ENCODE data around the gene MRTFB. TPM values are rescaled to one million over a fixed set of nuclear protein-coding genes. Genes with fewer than 3 reads are reported as not detected.

Gene MRTFB
- total RNA-seq, 1 experiment from 2014 or later = 90.5 TPM

DNA sequence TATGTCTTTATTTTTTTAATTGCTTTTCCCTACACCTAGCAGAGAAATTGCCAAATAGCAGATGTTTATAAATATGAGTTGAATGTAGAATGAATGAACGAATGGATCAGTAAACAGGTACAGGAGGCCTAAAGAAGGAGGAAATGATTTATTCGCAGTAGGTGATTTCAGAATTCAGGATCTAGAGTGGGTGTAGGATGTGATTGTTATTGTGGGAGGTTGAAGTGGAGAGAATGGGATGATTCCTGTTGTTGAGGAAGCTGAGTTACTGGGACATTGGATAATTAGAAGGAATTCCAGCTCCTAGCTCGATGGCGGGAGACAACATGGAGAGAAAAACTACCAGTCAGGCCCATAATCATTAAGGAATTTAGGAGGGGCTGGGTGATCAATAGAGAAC is 42.2 kb downstream of the MRTFB start:
- H3K27ac ChIP-seq (ENCODE audit: low read length) = no peak overlapping the region
- no peaks in the 10 kb centered on the region for H3K9me3 ChIP-seq (ENCODE audit: control insufficient read depth, insufficient read depth, low read depth, low read length)
- H3K27me3 ChIP-seq (ENCODE audit: control insufficient read depth, insufficient read depth, low read length) = no peaks in the 10 kb centered on the region
- TF ChIP-seq, protein P1, sequence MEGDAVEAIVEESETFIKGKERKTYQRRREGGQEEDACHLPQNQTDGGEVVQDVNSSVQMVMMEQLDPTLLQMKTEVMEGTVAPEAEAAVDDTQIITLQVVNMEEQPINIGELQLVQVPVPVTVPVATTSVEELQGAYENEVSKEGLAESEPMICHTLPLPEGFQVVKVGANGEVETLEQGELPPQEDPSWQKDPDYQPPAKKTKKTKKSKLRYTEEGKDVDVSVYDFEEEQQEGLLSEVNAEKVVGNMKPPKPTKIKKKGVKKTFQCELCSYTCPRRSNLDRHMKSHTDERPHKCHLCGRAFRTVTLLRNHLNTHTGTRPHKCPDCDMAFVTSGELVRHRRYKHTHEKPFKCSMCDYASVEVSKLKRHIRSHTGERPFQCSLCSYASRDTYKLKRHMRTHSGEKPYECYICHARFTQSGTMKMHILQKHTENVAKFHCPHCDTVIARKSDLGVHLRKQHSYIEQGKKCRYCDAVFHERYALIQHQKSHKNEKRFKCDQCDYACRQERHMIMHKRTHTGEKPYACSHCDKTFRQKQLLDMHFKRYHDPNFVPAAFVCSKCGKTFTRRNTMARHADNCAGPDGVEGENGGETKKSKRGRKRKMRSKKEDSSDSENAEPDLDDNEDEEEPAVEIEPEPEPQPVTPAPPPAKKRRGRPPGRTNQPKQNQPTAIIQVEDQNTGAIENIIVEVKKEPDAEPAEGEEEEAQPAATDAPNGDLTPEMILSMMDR (IDR thresholded peaks at IDR 0.05) = no peak
- TF ChIP-seq TCF7L2 (IDR thresholded peaks at IDR 0.05; ENCODE audit: low read depth, low read length) = no peak
- TF ChIP-seq POLR2AphosphoS5 (IDR thresholded peaks at IDR 0.05; ENCODE audit: low read depth, low read length) = no peak
- no peak for TF ChIP-seq SIN3A (IDR thresholded peaks at IDR 0.05; ENCODE audit: borderline replicate concordance, insufficient read depth, low read depth, low read length)
- TF ChIP-seq, protein P2, sequence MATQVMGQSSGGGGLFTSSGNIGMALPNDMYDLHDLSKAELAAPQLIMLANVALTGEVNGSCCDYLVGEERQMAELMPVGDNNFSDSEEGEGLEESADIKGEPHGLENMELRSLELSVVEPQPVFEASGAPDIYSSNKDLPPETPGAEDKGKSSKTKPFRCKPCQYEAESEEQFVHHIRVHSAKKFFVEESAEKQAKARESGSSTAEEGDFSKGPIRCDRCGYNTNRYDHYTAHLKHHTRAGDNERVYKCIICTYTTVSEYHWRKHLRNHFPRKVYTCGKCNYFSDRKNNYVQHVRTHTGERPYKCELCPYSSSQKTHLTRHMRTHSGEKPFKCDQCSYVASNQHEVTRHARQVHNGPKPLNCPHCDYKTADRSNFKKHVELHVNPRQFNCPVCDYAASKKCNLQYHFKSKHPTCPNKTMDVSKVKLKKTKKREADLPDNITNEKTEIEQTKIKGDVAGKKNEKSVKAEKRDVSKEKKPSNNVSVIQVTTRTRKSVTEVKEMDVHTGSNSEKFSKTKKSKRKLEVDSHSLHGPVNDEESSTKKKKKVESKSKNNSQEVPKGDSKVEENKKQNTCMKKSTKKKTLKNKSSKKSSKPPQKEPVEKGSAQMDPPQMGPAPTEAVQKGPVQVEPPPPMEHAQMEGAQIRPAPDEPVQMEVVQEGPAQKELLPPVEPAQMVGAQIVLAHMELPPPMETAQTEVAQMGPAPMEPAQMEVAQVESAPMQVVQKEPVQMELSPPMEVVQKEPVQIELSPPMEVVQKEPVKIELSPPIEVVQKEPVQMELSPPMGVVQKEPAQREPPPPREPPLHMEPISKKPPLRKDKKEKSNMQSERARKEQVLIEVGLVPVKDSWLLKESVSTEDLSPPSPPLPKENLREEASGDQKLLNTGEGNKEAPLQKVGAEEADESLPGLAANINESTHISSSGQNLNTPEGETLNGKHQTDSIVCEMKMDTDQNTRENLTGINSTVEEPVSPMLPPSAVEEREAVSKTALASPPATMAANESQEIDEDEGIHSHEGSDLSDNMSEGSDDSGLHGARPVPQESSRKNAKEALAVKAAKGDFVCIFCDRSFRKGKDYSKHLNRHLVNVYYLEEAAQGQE (IDR thresholded peaks at IDR 0.05; ENCODE audit: insufficient read depth in 1 of 2, low read depth in 2 of 2, low read length in 1 of 2) = no peak
- no TSS peak for BruUV-seq (replicated peaks)
- no peak overlapping the region for H3K4me3 ChIP-seq (ENCODE audit: low read depth in 2 of 2, low read length in 2 of 2)
- in situ Hi-C loops (cut with HindIII; ENCODE audit: low pct_unique_long_range_greater_than_20kb, low sequenced_read_pairs) (loop anchor here (5.0 kb wide), 1 partner anchor 49 kb away; no protein-coding TSS in a partner anchor), intact Hi-C loops (cut with micrococcal nuclease; ENCODE audit: unreplicated experiment) (no loop called here)
- no peaks in the 10 kb centered on the region for H3K36me3 ChIP-seq (ENCODE audit: control insufficient read depth, insufficient read depth, low read length)
- ChIA-PET CTCF (no interaction called here), POLR2A (interaction anchor here (0.6 kb wide), 1 partner anchor 13 kb away, joined by 5 read pairs; no protein-coding TSS in a partner anchor)
- H3K4me1 ChIP-seq (ENCODE audit: control insufficient read depth, insufficient read depth, low read length) = peaks cover 35% of the 10 kb centered on the region
- ATAC-seq (no peak), DNase-seq (ENCODE audit: low read depth, low spot score) (no peak)

DNA sequence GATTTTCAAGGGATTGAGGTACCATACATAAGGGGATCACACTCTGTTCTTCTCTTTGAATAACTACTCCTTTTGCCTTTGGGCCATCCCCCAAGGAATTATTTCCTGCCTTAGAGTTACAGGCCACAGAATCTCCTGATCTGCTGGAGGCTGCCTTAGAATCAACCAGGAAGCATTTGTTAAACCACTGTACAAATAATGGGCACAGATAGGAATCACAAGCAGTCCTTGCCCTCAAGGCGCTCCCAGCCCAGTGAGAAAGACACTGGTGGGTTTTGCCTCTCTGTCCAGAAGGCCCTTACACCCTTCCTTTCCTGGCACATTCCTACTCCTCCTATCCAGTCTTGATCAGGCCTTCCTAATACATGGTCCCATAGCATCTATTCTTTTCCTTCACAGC is 45.9 kb downstream of the MRTFB start:
- no peaks in the 10 kb centered on the region for H3K27me3 ChIP-seq (ENCODE audit: control insufficient read depth, insufficient read depth, low read length)
- intact Hi-C loops (cut with micrococcal nuclease; ENCODE audit: unreplicated experiment) = no loop called here
- in situ Hi-C loops (cut with HindIII; ENCODE audit: low pct_unique_long_range_greater_than_20kb, low sequenced_read_pairs) = no loop called here
- peaks cover 23% of the 10 kb centered on the region for H3K4me1 ChIP-seq (ENCODE audit: control insufficient read depth, insufficient read depth, low read length)
- H3K27ac ChIP-seq (ENCODE audit: low read length) = no peak overlapping the region; the same call in 1 of the 2 replicates
- ChIA-PET POLR2A (no interaction called here), CTCF (no interaction called here)
- TF ChIP-seq SIN3A (IDR thresholded peaks at IDR 0.05; ENCODE audit: borderline replicate concordance, insufficient read depth, low read depth, low read length) (no peak), POLR2AphosphoS5 (IDR thresholded peaks at IDR 0.05; ENCODE audit: low read depth, low read length) (no peak), TCF7L2 (IDR thresholded peaks at IDR 0.05; ENCODE audit: low read depth, low read length) (no peak)
- TF ChIP-seq, protein P2 (IDR thresholded peaks at IDR 0.05; ENCODE audit: insufficient read depth in 1 of 2, low read depth in 2 of 2, low read length in 1 of 2) = no peak
- TF ChIP-seq, protein P1 (IDR thresholded peaks at IDR 0.05) = no peak
- DNase-seq (ENCODE audit: low read depth, low spot score) (no peak), ATAC-seq (peak; percentile 64; the same call in 1 of the 2 replicates)
- H3K4me3 ChIP-seq (ENCODE audit: low read depth in 2 of 2, low read length in 2 of 2) = no peak overlapping the region
- no peaks in the 10 kb centered on the region for H3K9me3 ChIP-seq (ENCODE audit: control insufficient read depth, insufficient read depth, low read depth, low read length)
- no TSS peak for BruUV-seq (replicated peaks)
- H3K36me3 ChIP-seq (ENCODE audit: control insufficient read depth, insufficient read depth, low read length) = no peaks in the 10 kb centered on the region
